NCI-H146 treated with DMSO at 0.1 percent for 48 hours (cell line): ENCODE measurements around the gene SGSM1.
"Not testable (repeated sequence)": the region's sequence is repeated elsewhere in the genome, so short reads cannot be mapped to it uniquely, and the experiment has no call there.

Experiments
- DNase-seq: peaks from one replicate; lab custom pipeline; 2025; ENCODE audit not compliant: unreplicated experiment; lab: John Stamatoyannopoulos, UW

Gene SGSM1

DNA sequence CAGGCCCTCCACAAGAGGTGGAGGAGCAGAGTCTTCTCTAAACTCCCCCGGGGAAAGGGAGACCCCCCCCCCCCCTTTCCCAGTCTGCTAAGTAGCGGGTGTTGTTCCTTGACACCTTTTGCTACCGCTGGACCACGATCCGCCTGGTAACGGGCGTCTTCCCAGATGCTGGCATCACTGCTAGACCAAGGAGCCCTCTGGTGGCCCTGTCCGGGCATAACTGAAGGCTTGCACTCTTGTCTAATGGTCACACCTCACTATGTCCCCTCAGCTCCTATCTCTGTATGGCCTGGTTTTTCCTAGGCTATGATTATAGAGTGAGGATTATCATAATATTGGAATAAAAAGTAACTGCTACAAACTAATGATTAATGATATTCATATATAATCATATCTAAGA lies 31.5 kb downstream of the SGSM1 start:
- DNase-seq: not testable (repeated sequence)

DNA sequence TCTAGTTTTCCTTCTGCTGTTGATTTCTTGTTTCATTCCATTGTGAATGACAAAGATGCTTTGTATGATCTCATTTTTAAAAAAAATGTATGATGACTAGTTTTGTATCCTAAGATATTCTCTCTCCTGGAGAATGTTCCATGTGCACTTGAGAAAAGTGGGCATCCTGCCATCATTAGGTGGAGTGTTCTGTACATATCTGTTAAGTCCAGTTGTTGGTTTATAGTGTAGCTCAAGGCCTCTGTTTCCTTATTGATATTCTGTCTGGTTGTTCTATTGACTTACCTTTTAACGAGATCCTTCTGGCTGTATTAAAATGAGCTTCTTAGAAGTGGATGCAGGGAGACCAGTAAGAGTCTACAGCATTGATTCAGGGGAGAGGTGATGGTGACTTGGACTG lies 35.2 kb downstream of the SGSM1 start:
- DNase-seq: no peak

DNA sequence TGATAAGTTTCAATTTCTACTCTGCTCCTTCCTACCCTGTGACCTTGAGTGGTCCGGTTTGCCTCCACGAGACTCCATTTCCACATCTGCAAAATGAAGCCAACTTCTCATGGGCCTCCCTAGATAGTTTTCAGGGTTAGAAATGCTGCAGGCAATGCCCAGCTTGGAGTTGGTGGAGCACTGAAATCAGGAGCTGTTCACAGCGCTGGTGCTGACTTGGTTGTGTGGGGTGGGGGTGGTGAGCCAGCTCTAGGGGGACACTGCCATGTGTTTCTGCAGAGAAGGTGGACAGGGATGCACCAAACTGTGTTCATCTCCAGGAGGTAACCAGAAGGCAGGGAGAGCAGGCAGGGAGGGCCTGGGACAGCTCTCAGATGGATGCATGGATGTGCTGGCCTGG lies 37.0 kb downstream of the SGSM1 start:
- DNase-seq: no peak

- DNase-seq: no peak
Observed at GRCh38 chr22:24845041-24845898, 39.3 kb downstream of the SGSM1 start.

DNA sequence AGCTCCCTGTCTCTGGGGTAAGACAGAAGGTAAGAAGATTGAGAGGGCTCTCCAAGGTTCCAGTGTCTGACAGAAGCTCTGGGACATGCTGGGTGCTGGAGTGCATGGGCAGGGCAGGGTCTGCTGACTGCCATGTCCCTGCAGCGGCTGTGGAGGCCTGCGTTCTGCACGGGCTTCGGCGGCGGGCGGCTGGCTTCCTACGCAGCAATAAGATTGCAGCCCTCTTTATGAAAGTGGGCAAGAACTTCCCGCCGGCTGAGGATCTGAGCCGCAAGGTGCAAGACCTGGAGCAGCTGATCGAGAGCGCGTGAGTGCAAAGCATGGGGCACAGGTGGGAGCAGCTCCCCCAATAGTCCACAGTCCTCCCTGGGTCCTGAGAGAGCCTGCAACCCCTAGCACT lies 41.5 kb downstream of the SGSM1 start:
- no peak for DNase-seq

- DNase-seq: no peak
Observed at GRCh38 chr22:24848559-24849168, 42.7 kb downstream of the SGSM1 start.

DNA sequence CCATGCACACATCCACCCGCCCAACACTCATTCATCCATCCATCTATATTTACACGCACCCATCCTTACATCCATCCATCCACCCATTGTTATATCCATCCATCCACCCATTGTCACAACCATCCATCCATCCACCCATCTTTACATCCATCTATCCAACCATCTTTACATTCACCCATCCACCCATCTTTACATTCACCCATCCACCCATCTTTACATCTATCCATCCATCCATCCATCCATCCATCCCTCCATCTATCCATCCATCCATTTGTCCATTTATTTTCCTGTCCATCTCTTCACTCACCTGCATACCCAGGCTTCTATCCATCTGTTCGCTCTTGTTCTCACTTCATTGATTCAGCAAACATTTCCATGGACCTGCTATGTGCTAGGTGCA lies 49.8 kb downstream of the SGSM1 start:
- no peak for DNase-seq

DNA sequence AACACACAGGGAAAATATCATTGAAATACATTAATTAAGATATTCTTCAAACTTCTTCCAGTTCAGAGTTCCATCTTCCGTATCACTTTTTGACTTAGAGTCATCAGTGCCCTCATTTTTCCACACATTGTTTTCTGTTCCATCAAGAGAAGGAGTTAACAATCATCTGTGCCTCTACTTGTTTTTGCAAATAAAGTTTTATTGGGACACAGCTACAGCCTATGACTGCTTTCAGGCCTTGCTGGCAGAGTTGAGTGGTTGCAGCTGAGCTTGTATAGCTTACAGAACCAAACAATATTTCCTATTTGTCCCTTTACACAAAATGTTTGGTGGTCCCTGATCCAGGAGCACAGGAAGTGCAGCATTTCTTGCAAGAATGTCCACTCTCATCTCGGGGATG lies 51.6 kb downstream of the SGSM1 start:
- no peak for DNase-seq

GRCh38 chr22:24859587-24859986 lies 53.6 kb downstream of the SGSM1 start:
- DNase-seq: no peak

DNA sequence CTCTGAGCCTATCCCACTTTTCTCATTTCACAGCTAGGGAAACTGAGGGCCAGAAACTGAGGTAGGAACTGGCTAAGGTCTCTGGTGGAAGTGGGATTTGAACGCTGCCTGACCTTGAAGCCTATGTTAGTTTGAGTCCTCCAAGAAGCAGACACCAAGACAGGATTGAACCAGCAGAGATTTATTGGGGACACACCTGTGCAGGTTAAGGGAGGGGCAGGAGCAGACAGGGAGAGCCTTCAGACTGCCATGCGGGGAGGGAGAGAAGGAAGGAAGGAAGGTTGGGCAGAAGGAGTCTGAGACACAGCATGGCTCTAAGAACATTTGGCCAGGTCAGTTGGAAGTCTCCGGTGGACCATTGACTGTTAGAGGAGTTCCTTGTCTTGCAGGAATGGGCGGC lies 59.5 kb downstream of the SGSM1 start:
- no peak for DNase-seq

DNA sequence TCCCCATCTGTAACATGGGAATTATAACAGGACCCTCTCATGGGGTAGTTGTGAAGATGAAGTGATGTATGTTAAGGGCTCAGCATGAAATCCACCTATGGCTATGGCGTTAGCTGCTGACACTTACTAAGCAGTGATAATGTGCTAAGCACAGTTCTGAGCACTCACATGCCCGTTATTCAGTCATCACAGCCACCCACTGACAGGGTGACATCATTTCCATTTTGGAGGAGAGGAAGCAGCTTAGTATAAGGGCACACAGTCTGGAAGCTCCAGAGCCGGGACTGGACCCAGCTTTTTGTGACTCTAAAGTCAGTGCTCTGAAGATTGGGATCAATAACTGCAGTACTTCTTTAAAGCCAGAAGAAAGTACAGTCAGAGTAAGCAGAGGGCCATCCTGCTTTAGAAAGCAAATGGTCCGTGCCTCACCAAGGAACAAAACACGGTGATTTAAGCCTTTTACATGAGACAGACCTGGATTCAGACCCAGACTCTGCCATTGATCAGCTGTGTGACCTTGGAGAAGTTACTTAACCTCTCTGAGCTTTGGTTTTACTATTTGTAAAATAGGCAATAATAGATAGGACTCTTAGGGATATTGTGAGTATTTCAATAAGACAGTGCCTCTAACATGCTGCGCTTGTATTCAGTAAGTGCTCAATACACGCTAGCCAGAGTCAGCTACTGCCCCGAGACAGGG lies 61.5 kb downstream of the SGSM1 start:
- no peak for DNase-seq

DNA sequence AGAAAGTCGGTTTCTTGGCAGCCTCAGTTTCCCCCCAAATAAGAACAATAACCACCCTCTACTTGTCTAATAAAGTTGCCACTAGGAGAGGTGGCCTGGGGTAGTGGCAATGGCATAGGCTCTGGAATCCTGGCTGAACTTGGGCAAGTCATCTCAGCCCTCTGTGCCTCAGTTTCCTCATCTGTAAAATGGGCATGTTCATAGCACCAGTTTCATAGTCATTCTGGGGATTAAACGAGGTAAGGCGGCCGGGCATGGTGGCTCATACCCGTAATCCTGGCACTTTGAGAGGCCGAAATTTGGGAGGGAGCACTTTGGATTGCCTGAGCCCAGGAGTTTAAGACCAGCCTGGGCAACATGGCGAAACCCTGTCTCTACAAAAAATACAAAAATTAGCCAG lies 63.0 kb downstream of the SGSM1 start:
- DNase-seq: no peak

- DNase-seq: no peak
Observed at GRCh38 chr22:24871611-24872205, 65.7 kb downstream of the SGSM1 start.

- DNase-seq: no peak
Observed at GRCh38 chr22:24873226-24873625, 67.2 kb downstream of the SGSM1 start.

GRCh38 chr22:24875862-24876506 lies 70.0 kb downstream of the SGSM1 start:
- no peak for DNase-seq

GRCh38 chr22:24876700-24877099 lies 70.7 kb downstream of the SGSM1 start:
- DNase-seq: no peak

DNA sequence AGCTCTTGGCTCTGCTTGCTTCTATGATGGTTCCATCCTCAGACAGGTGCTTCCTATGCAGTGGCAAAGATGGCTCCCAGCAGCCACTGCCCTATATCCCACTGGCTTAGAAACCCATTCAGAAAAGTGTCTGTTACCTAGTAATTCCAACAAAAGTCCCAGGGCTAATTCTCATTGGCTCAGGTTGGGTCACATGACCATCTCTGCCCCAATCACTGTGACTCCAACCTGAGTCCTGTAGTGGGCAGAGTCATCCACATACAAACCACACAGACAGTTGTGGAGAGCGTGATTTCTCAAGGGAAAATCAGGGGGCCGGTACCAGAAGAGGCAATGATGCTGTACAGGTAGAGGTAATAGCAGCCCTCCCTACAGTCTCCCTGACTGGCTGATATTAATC lies 73.0 kb downstream of the SGSM1 start:
- no peak for DNase-seq

DNA sequence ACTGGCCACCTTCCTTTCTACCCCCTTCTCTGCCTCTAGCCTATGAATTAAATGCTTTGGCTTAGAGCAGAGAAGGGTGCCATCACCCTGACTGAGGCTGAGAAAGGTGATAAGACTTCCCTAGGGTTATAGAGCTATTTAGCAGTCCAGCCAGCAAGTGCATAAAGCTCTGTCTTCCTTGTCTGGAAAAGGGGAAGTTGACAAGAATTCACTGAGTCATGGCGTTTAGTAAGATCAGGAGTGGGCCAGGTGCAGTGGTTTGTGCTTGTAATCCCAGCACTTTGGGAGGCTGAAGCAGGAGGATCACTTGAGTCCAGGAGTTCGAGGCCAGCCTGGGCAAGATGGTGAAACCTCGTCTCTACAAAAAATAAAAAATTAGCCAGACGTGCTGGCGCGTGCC lies 77.4 kb downstream of the SGSM1 start:
- no peak for DNase-seq

DNA sequence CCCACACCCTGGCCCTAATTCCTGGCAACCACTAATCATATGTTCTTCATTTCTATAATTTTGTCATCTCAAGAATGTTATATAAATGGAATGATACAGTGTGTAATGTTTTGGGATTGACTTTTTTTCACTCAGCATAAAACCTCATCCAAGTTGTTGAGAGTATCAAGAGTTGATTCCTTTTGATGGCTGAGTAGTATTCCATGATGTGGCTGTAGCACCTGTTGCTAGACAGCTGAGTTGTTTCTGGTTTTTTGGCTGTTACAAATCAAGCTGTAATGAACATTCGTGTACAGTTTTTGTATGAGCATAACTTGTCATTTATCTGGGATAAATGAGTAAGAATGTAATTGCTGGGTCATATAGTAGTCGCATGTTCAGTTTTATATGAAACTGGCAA lies 81.2 kb downstream of the SGSM1 start:
- no peak for DNase-seq

- DNase-seq: no peak
Observed at GRCh38 chr22:24893341-24894070, 87.5 kb downstream of the SGSM1 start.
